ENCODE results near the gene SPO11.
"Not testable (repeated sequence)": the region's sequence is repeated elsewhere in the genome, so short reads cannot be mapped to it uniquely, and the experiment has no call there.

SPO11 gene

GRCh38 chr20:57341663-57342062 is 12.1 kb downstream of the SPO11 start:
- DNase-seq (ENCODE audit: low spot score): no peak

- DNase-seq (ENCODE audit: low spot score): no peak
Measured at GRCh38 chr20:57342829-57343228, 13.2 kb downstream of the SPO11 start.

- peak; percentile 88 for DNase-seq (ENCODE audit: low spot score)
Measured at GRCh38 chr20:57346477-57346876, 16.9 kb downstream of the SPO11 start.

- no peak for DNase-seq (ENCODE audit: low spot score)
Measured at GRCh38 chr20:57347393-57347792, 17.8 kb downstream of the SPO11 start.

- DNase-seq (ENCODE audit: low spot score): not testable (repeated sequence)
Measured at GRCh38 chr20:57348200-57348921, 18.8 kb downstream of the SPO11 start.

GRCh38 chr20:57348922-57349574 is 19.4 kb downstream of the SPO11 start:
- not testable (repeated sequence) for DNase-seq (ENCODE audit: low spot score)

GRCh38 chr20:57350081-57350710 is 20.6 kb downstream of the SPO11 start:
- DNase-seq (ENCODE audit: low spot score): peak; percentile 37

GRCh38 chr20:57350726-57351041 is 21.1 kb downstream of the SPO11 start:
- DNase-seq (ENCODE audit: low spot score): not testable (repeated sequence)

- DNase-seq (ENCODE audit: low spot score): peak; percentile 98
Measured at GRCh38 chr20:57351042-57351783, 21.6 kb downstream of the SPO11 start, which contains the start of gene RAE1. Gene RAE1, plus strand, starts transcription at chr20:57351255. Its CDS starts 2,784 bp downstream, at chr20:57354039.

GRCh38 chr20:57352305-57352704 is 22.7 kb downstream of the SPO11 start:
- no peak for DNase-seq (ENCODE audit: low spot score)

GRCh38 chr20:57353351-57353750 is 23.7 kb downstream of the SPO11 start:
- DNase-seq (ENCODE audit: low spot score): no peak

- DNase-seq (ENCODE audit: low spot score): no peak
Measured at GRCh38 chr20:57361517-57361916, 31.9 kb downstream of the SPO11 start.

GRCh38 chr20:57364451-57364850 is 34.8 kb downstream of the SPO11 start:
- DNase-seq (ENCODE audit: low spot score): no peak

- DNase-seq (ENCODE audit: low spot score): no peak
Measured at GRCh38 chr20:57369596-57369995, 40.0 kb downstream of the SPO11 start.

- no peak for DNase-seq (ENCODE audit: low spot score)
Measured at GRCh38 chr20:57370316-57370715, 40.7 kb downstream of the SPO11 start.

GRCh38 chr20:57371363-57371762 is 41.8 kb downstream of the SPO11 start:
- DNase-seq (ENCODE audit: low spot score): no peak

- DNase-seq (ENCODE audit: low spot score): no peak
Measured at GRCh38 chr20:57372157-57372556, 42.6 kb downstream of the SPO11 start.

- no peak for DNase-seq (ENCODE audit: low spot score)
Measured at GRCh38 chr20:57372581-57373350, 43.2 kb downstream of the SPO11 start.

- no peak for DNase-seq (ENCODE audit: low spot score)
Measured at GRCh38 chr20:57374343-57374930, 44.8 kb downstream of the SPO11 start.

- no peak for DNase-seq (ENCODE audit: low spot score)
Measured at GRCh38 chr20:57374931-57375651, 45.5 kb downstream of the SPO11 start.

Data from NAMALWA (cell line).